ENCODE measurements around the gene RAVER1. TPM values are rescaled to one million over a fixed set of nuclear protein-coding genes. Genes with fewer than 3 reads are reported as not detected.

Gene RAVER1
- total and polyA plus RNA-seq, 2 of the 13 experiments (the other 11 are each of a cell fraction or from before 2014, with no cell fraction given), result 3.6 to 7.9 TPM

- TF ChIP-seq PRDM10 (CRISPR knock-in tag; IDR thresholded peaks at IDR 0.05; ENCODE audit: low read depth), result peak; percentile 91
- TF ChIP-seq ZNF777 (CRISPR knock-in tag; IDR thresholded peaks at IDR 0.05), result peak; percentile 89
- TF ChIP-seq FUBP1 (CRISPR knock-in tag; IDR thresholded peaks at IDR 0.05; ENCODE audit: borderline replicate concordance), result no peak
- TF ChIP-seq YEATS2 (CRISPR knock-in tag; IDR thresholded peaks at IDR 0.05; ENCODE audit: borderline replicate concordance), result no peak
- TF ChIP-seq ZSCAN9 (CRISPR knock-in tag; IDR thresholded peaks at IDR 0.05; ENCODE audit: borderline replicate concordance), result no peak
- TF ChIP-seq SAP130 (CRISPR knock-in tag; IDR thresholded peaks at IDR 0.05; ENCODE audit: low read depth), result peak; percentile 98
- no peak for TF ChIP-seq KDM4B (CRISPR knock-in tag; IDR thresholded peaks at IDR 0.05)
- peak; percentile 62; the same call in 1 of the 2 replicates for TF ChIP-seq EED (CRISPR knock-in tag; IDR thresholded peaks at IDR 0.05)
- 0 out of 2 replicates have a peak, but pooled peaks have one; percentile 35 for TF ChIP-seq ZGPAT (CRISPR knock-in tag; IDR thresholded peaks at IDR 0.05)
- TF ChIP-seq ZBTB25 (CRISPR knock-in tag; IDR thresholded peaks at IDR 0.05), result peak; percentile 31; the same call in 1 of the 2 replicates
- TF ChIP-seq PCBP2 (optimal IDR thresholded peaks at IDR 0.05; ENCODE audit: low read depth, low read length, poor library complexity, severe bottlenecking), result no peak
- TF ChIP-seq ZNF784 (CRISPR knock-in tag; IDR thresholded peaks at IDR 0.05; ENCODE audit: borderline replicate concordance), result no peak
- no peak for TF ChIP-seq ZNF672 (CRISPR knock-in tag; IDR thresholded peaks at IDR 0.05)
- no peak for TF ChIP-seq ZNF326 (CRISPR knock-in tag; IDR thresholded peaks at IDR 0.05; ENCODE audit: borderline replicate concordance)
- no peak for TF ChIP-seq ATF7 (IDR thresholded peaks at IDR 0.05)
- no peak for TF ChIP-seq ATF7 (CRISPR knock-in tag; IDR thresholded peaks at IDR 0.05)
- no peak for TF ChIP-seq KLF15 (CRISPR knock-in tag; IDR thresholded peaks at IDR 0.05; ENCODE audit: borderline replicate concordance)
- TF ChIP-seq MTF1 (CRISPR knock-in tag; IDR thresholded peaks at IDR 0.05), result peak; percentile 47; the same call in 1 of the 2 replicates
- no peak for TF ChIP-seq ZBTB1 (CRISPR knock-in tag; IDR thresholded peaks at IDR 0.05; ENCODE audit: borderline replicate concordance)
- TF ChIP-seq REXO4 (CRISPR knock-in tag; IDR thresholded peaks at IDR 0.05; ENCODE audit: borderline replicate concordance), result no peak
- TF ChIP-seq HOXA3 (CRISPR knock-in tag; IDR thresholded peaks at IDR 0.05), result peak; percentile 70
Measured at GRCh38 chr19:10334588-10335351, 1.4 kb upstream of the RAVER1 start (continued).

Measured in HepG2 (cell line).